Smooth muscle cell of the brain vasculature (primary cell): ENCODE results near the gene NDUFB8.
A peak's percentile ranks its signal among the peaks of the same experiment; 100 is the strongest.
"Not testable (repeated sequence)": the region's sequence is repeated elsewhere in the genome, so short reads cannot be mapped to it uniquely, and the experiment has no call there.

Experiments used
- DNase-seq: peaks from one replicate; pipeline ENCODE4 v3.0.0-alpha.2; 2012; ENCODE audit warnings: low read depth, low spot score

Gene NDUFB8

GRCh38 chr10:100529475-100530298 lies at the start of gene NDUFB8:
TSS of gene NDUFB8 (minus strand) at chr10:100529871. CDS start at chr10:100529851, 20 bp downstream.
- peak; percentile 71 for DNase-seq

- DNase-seq: no peak
These were observed 46.6 kb upstream of the NDUFB8 start for GRCh38 chr10:100576282-100576635.

- DNase-seq: no peak
These were observed 46.1 kb upstream of the NDUFB8 start for GRCh38 chr10:100575585-100576281.

GRCh38 chr10:100575146-100575545 lies 45.5 kb upstream of the NDUFB8 start:
- not testable (repeated sequence) for DNase-seq

GRCh38 chr10:100571084-100571856 lies 41.6 kb upstream of the NDUFB8 start:
- no peak for DNase-seq

- DNase-seq: no peak
These were observed 40.8 kb upstream of the NDUFB8 start for GRCh38 chr10:100570506-100570905.

GRCh38 chr10:100569687-100570481 lies 40.2 kb upstream of the NDUFB8 start:
- no peak for DNase-seq

GRCh38 chr10:100568912-100569311 lies 39.2 kb upstream of the NDUFB8 start:
- DNase-seq: no peak

- no peak for DNase-seq
These were observed 38.2 kb upstream of the NDUFB8 start for GRCh38 chr10:100567826-100568225.

GRCh38 chr10:100567249-100567648 lies 37.6 kb upstream of the NDUFB8 start:
- no peak for DNase-seq

- DNase-seq: no peak
These were observed 36.9 kb upstream of the NDUFB8 start for GRCh38 chr10:100566561-100566960.

- DNase-seq: no peak
These were observed 35.7 kb upstream of the NDUFB8 start for GRCh38 chr10:100565206-100565985.

- DNase-seq: no peak
These were observed 32.5 kb upstream of the NDUFB8 start for GRCh38 chr10:100562008-100562672.

GRCh38 chr10:100561005-100561404 lies 31.3 kb upstream of the NDUFB8 start:
- no peak for DNase-seq

- no peak for DNase-seq
These were observed 30.6 kb upstream of the NDUFB8 start for GRCh38 chr10:100560248-100560647.

- no peak for DNase-seq
These were observed 25.2 kb upstream of the NDUFB8 start for GRCh38 chr10:100554902-100555301.

GRCh38 chr10:100553929-100554328 lies 24.3 kb upstream of the NDUFB8 start:
- no peak for DNase-seq

GRCh38 chr10:100551738-100552137 lies 22.1 kb upstream of the NDUFB8 start:
- DNase-seq: no peak

GRCh38 chr10:100551196-100551595 lies 21.5 kb upstream of the NDUFB8 start:
- no peak for DNase-seq

- DNase-seq: no peak
These were observed 15.3 kb upstream of the NDUFB8 start for GRCh38 chr10:100544950-100545349.
